Hematopoietic multipotent progenitor cell treated with erythropoietin and hydrocortisone succinate and interleukin-3 and kit ligand, for 15 days (in vitro differentiated cells): Measurements from ENCODE around the gene FGF6.
"Not testable (repeated sequence)": the region's sequence is repeated elsewhere in the genome, so short reads cannot be mapped to it uniquely, and the experiment has no call there.

Experiments
- DNase-seq: peaks from one replicate; pipeline ENCODE4 v3.0.0-alpha.2; 2015; ENCODE audit warnings: low spot score

Gene FGF6

DNA sequence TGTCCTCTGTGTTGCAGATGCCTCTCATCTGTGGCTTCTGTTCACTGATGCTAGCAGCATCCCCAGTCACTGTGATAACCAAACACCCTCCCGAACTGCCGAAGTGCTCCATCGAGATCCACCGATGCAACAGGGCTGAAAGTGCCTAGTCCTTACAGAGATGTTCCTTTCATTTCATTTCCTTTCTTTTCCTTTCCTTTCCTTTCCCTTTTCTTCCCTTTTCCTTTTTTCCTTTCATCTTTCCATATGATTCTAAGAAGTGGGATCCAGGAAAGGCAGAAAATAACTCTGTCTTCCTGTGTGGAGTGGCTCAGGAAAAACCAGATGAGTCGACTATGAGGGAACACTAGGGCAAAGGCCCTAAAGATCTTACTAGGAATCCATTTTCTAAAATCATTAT lies 26.7 kb downstream of the FGF6 start:
- DNase-seq, result no peak

GRCh38 chr12:4417936-4418335 lies 27.7 kb downstream of the FGF6 start:
- no peak for DNase-seq

GRCh38 chr12:4417455-4417854 lies 28.2 kb downstream of the FGF6 start:
- DNase-seq, result no peak

DNA sequence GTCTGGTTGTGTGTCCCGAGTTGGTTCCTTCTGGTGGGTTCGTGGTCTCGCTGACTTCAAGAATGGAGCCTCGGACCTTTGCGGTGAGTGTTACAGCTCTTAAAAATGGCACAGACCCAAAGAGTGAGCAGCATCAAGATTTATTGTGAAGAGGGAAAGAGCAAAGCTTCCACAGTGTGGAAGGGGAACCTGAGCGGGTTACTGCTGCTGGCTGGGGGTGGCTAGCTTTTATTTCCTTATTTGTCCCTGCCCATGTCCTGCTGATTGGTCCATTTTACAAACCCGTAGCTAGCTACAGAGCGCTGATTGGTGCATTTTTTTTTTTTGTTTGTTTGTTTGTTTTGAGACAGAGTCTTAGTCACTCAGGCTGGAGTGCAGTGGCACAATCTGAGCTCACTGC lies 29.3 kb downstream of the FGF6 start:
- DNase-seq, result no peak

GRCh38 chr12:4412465-4412864 lies 33.1 kb downstream of the FGF6 start:
- no peak for DNase-seq

GRCh38 chr12:4412056-4412455 lies 33.6 kb downstream of the FGF6 start:
- no peak for DNase-seq

DNA sequence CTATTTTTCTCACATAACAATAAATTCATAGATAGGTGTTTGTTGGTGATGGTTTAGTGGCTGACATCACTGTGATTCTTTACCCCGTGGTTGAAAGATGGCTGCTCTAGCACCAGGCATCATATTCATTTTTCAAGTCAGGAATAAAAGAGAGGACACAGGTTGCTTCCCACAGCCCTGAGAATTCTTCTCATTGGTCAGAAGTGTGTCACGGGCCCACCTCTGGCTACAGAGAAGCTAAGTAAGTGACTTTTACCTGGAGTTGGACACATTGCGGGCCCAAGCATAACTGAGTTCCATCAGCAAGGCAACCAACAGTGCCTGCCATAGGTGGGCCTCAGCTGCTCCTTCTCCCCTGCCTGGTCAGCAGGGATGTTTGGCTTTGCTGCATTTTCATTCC lies 38.5 kb downstream of the FGF6 start:
- DNase-seq, result no peak

GRCh38 chr12:4404877-4405637 lies 40.6 kb downstream of the FGF6 start:
- DNase-seq, result not testable (repeated sequence)

DNA sequence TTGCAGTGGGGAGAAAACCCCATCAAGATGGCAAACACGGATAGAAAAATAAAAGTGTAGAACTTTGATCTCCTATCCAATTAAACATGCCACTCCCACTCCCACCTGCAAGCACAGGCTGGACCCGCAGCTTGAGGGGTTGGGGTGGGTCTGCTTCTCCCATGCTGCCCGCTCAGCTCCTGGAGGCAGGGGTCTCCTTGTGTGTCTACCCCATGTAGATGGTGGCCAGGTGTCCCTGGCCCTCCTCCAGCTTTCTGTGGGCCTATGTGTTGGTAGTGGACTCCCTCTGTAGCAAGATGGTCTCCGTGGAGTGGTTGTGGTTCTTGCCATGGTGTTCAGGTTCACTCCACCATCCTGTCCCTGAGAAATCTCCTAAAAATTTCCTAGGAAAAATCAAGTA lies 42.6 kb downstream of the FGF6 start:
- DNase-seq, result no peak

DNA sequence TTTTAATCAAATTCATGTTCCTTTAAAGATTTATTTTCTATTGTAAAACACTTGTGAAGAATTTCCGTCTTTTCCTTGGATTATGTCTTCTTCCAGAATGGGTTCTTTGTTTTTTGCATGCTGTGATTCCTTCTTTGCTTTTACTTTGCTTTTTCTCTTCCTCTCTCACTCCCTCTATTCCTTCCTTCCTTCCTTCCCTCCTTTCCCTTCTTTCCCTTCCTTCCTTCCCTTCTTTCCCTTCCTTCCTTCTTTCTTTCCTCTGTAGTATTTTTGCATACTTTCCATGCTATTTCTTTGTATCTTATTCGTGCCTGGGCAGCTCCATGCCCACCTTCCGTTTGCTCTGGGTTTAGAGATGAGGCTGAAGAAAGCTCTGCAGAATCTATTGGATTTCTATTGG lies 44.5 kb downstream of the FGF6 start:
- DNase-seq, result no peak

DNA sequence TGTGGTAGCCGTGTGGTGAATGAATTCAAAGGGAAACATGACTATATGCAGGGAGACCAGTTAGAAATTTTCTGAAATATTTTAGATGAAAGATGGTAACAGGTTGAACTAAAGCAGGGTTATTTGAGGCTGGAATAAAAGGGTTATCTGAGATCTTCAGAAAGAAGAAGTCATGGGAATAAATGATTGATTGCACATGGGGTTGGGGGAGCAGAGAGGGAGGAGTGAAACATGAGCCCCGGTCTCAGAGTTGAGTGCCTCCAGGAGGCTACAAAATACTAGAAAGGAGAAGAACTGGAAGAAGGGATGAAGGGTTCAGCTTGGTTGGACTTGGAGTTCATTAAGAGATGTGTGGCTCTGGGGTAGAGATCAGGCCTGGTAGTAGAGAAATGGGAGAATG lies 49.8 kb downstream of the FGF6 start:
- no peak for DNase-seq

DNA sequence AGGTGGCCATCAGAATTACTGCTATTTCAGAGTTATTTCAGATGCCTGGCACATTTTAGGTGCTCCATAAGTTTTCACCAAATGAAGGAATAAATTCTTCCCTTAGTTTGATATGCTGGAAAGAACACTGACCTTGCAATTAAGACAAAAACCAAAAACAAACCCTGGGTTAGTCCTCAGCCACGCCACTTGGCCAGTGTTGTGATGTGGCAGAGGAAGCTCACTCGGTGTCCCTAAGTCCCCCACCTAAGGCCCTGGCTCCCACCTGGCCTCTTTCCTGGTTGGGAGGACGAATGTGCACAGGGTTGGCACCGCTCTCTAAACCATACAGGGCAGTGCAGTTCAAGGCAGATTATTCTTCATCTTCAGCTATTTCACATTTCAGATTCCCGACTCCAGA lies 52.4 kb downstream of the FGF6 start:
- DNase-seq, result no peak

DNA sequence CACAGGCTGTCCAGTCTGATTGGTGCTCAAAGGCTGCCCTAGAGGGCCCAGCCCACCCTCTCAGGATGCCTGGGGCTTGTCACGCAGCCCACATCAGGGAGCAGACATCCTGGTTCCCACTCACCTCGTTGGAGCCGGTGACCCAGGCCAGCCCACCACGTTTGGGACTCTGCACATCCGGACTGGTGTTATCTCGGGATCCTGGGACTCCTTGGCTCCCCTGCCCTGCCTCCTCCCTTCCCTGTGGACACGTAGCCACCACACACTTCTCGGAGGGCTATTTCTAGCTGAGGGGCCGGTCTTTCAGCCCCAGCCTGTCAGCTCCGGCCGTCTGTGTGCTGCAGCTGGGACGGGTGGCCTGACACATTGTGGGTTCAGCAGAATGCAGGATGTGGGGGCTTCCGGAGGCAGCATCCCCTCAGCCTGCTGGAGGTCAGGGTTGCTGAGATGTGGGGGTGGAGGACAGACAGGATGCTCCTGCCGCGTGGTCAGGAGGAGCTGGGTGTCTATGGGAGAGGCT lies 53.3 kb downstream of the FGF6 start:
- DNase-seq, result no peak

DNA sequence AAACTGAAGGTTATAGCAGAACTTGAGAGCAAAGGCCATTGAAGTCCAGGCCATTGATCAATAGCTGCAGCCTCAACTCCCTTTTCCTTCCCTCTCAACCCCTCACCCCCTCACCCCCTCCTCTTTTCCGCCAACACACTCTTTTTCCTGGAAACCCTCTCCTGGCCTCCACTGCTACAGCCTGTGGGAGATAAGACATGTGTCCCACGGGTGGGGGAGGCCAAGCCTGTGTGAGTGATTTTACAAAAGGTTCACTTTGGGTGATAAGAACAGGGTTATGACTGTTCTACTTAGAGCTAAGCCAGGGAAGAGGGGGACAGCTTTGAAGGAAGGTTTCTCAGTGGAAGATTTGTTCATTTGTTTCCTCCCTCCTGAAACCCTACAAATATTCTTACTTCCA lies 57.0 kb downstream of the FGF6 start:
- no peak for DNase-seq

DNA sequence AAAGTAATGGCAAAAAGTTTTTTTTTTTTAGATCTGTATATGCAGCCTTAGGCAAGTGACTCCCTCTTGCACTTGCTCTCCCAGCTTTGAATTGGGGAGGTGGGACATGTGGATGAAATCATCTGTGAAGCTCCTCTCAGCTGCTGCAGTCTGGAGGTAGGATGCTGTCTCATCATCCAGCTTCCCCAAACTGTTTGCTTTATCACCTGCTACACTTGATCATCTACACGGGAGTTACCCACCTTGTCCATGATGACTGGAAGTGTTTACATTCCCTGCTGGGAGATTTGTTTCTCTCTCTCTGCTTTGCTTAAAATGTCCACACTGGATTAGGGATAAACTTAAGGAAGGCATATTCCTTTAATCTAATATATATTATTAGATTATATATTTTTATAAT lies 57.6 kb downstream of the FGF6 start:
- DNase-seq, result no peak

DNA sequence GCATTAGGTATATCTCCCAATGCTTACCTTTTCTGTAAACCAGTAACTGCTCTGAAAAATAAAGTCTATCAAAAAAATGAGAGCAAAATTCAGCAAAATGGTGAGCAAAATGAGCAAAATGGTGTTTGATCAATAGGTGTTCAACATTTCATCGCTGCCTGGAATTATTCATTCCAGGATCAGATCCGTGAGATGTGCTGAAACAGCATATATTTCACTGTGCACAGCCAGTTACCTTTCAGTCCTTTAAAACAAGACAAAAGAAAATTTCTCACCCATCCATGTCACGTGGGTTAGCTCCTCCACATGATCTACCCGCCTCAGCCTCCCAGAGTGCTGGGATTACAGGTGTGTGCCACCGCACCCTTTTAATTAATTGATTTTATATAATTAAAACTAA lies 58.0 kb downstream of the FGF6 start:
- no peak for DNase-seq

GRCh38 chr12:4386801-4387200 lies 58.8 kb downstream of the FGF6 start:
- DNase-seq, result no peak
